Measurements from ENCODE around the gene GTF3C2.
A peak's percentile ranks its signal among the peaks of the same experiment; 100 is the strongest.

The GTF3C2 gene

GRCh38 chr2:27324720-27325119, 31.8 kb downstream of the GTF3C2 start:
- TF ChIP-seq REST (IDR thresholded peaks at IDR 0.05; ENCODE audit: insufficient replicate concordance, low read depth) = no peak
- TF ChIP-seq CTCF (IDR thresholded peaks at IDR 0.05; ENCODE audit: insufficient read depth, low read length) = no peak
- no peak for TF ChIP-seq POLR2AphosphoS5 (IDR thresholded peaks at IDR 0.05; ENCODE audit: low read depth)
- TF ChIP-seq GABPA (IDR thresholded peaks at IDR 0.05; ENCODE audit: low read depth) = no peak
- TF ChIP-seq SPI1 (IDR thresholded peaks at IDR 0.05; ENCODE audit: borderline replicate concordance, low read depth) = no peak
- Histone ChIP-seq H3K27ac (replicated peaks) (peak overlapping the region; percentile 93; the same call in 1 of the 2 replicates), H3K4me3 (replicated peaks; ENCODE audit: insufficient read depth, low read length) (no peak overlapping the region), H3K27me3 (ENCODE audit: insufficient read depth, poor library complexity, severe bottlenecking) (no peaks in the 10 kb centered on the region)
- DNase-seq (ENCODE audit: low read depth in 1 of 2, low spot score in 1 of 2) = peak; percentile 65 to 72

GRCh38 chr2:27323596-27324285, 32.8 kb downstream of the GTF3C2 start:
- DNase-seq (ENCODE audit: low read depth in 1 of 2, low spot score in 1 of 2) = no peak
- Histone ChIP-seq H3K27ac (replicated peaks) (peak overlapping the region; percentile 93), H3K4me3 (replicated peaks; ENCODE audit: insufficient read depth, low read length) (peak overlapping the region; percentile 81), H3K27me3 (ENCODE audit: insufficient read depth, poor library complexity, severe bottlenecking) (no peaks in the 10 kb centered on the region)
- no peak for TF ChIP-seq CTCF (IDR thresholded peaks at IDR 0.05; ENCODE audit: insufficient read depth, low read length)
- TF ChIP-seq POLR2AphosphoS5 (IDR thresholded peaks at IDR 0.05; ENCODE audit: low read depth) = no peak
- TF ChIP-seq GABPA (IDR thresholded peaks at IDR 0.05; ENCODE audit: low read depth) = no peak
- TF ChIP-seq REST (IDR thresholded peaks at IDR 0.05; ENCODE audit: insufficient replicate concordance, low read depth) = no peak
- TF ChIP-seq SPI1 (IDR thresholded peaks at IDR 0.05; ENCODE audit: borderline replicate concordance, low read depth) = no peak

- Histone ChIP-seq H3K4me3 (replicated peaks; ENCODE audit: insufficient read depth, low read length) (peak within 1 kb of the TSS; percentile 81), H3K27me3 (ENCODE audit: insufficient read depth, poor library complexity, severe bottlenecking) (no peaks in the 10 kb centered on the region), H3K27ac (replicated peaks) (peak within 1 kb of the TSS; percentile 93)
- peak; percentile 92 to 93 for DNase-seq (ENCODE audit: low read depth in 1 of 2, low spot score in 1 of 2)
- peak; percentile 79 for TF ChIP-seq GABPA (IDR thresholded peaks at IDR 0.05; ENCODE audit: low read depth)
- no peak for TF ChIP-seq REST (IDR thresholded peaks at IDR 0.05; ENCODE audit: insufficient replicate concordance, low read depth)
- peak; percentile 96 for TF ChIP-seq POLR2AphosphoS5 (IDR thresholded peaks at IDR 0.05; ENCODE audit: low read depth)
- no peak for TF ChIP-seq SPI1 (IDR thresholded peaks at IDR 0.05; ENCODE audit: borderline replicate concordance, low read depth)
- TF ChIP-seq CTCF (IDR thresholded peaks at IDR 0.05; ENCODE audit: insufficient read depth, low read length) = no peak
These were observed 33.6 kb downstream of the GTF3C2 start, which contains the start of gene MPV17 for GRCh38 chr2:27322766-27323595. Gene MPV17 (minus strand): TSS chr2:27323097. CDS start chr2:27322517, 580 bp downstream.
